CD14-positive monocyte (primary cell): ENCODE results near the gene CTTN. TPM values are rescaled to one million over a fixed set of nuclear protein-coding genes. Genes with fewer than 3 reads are reported as not detected.
A peak's percentile ranks its signal among the peaks of the same experiment; 100 is the strongest.

Experiments
- DNase-seq, 3 donors: peaks; one replicate each; pipeline ENCODE4 v3.0.0-alpha.2; 2011 to 2022
- H2AFZ ChIP-seq: 2 replicates; pipeline ENCODE4 v1.6.0; 2012; ENCODE audit warnings: mild to moderate bottlenecking, low read depth, low read length, inconsistent platforms; ENCODE audit not compliant: insufficient read depth, poor library complexity, severe bottlenecking
- H3K27ac ChIP-seq, 2 donors: 1 replicate in 1 of 2; 2 replicates in 1 of 2; pipeline ENCODE4 v1.5.1; 2012 to 2013; ENCODE audit warnings: low read length in 2 of 2, control low read depth in 1 of 2, inconsistent platforms in 1 of 2, low read depth in 1 of 2, mild to moderate bottlenecking in 1 of 2
- H3K27me3 ChIP-seq, 2 donors: one replicate each; pipeline versions ENCODE4 v1.6.0 to v1.6.1; 2011 to 2013; ENCODE audit warnings: low read length in 2 of 2; ENCODE audit not compliant: control insufficient read depth in 2 of 2, insufficient read depth in 2 of 2
- H3K36me3 ChIP-seq, 2 donors: replicated peaks in 1 of 2; 1 replicate in 1 of 2; 2 replicates in 1 of 2; pipeline versions ENCODE4 v1.5.1 to v1.6.1; 2012 to 2013; ENCODE audit warnings: low read length in 2 of 2, control low read depth in 1 of 2, inconsistent platforms in 1 of 2, mild to moderate bottlenecking in 1 of 2; ENCODE audit not compliant: insufficient read depth in 2 of 2, control insufficient read depth in 1 of 2
- H3K4me1 ChIP-seq, 2 donors: 1 replicate in 1 of 2; 2 replicates in 1 of 2; pipeline versions ENCODE4 v1.5.1 to v1.6.1; 2012 to 2013; ENCODE audit warnings: low read length in 2 of 2, control low read depth in 1 of 2, inconsistent platforms in 1 of 2, mild to moderate bottlenecking in 1 of 2, moderate library complexity in 1 of 2; ENCODE audit not compliant: insufficient read depth in 2 of 2, control insufficient read depth in 1 of 2
- H3K4me2 ChIP-seq: replicated peaks from 2 replicates; pipeline ENCODE3; 2012; ENCODE audit warnings: low read length, moderate library complexity, mild to moderate bottlenecking; ENCODE audit not compliant: poor library complexity, severe bottlenecking; ENCODE audit errors: extremely low read depth
- H3K4me3 ChIP-seq, 3 experiments: fragments of 200-600 bp in 1 of 3; sonication (generic) in 1 of 3; replicated peaks in 1 of 3; 1 replicate in 2 of 3; 2 replicates in 1 of 3; pipeline ENCODE4 v1.5.1; 2011 to 2013; ENCODE audit warnings: low read length in 3 of 3, mild to moderate bottlenecking in 3 of 3, control low read depth in 2 of 3, low read depth in 2 of 3, inconsistent platforms in 1 of 3, moderate library complexity in 1 of 3
- H3K79me2 ChIP-seq: 2 replicates; pipeline ENCODE4 v1.6.0; 2012; ENCODE audit warnings: mild to moderate bottlenecking, control low read depth, inconsistent platforms, low read length, moderate library complexity; ENCODE audit not compliant: insufficient read depth
- H3K9ac ChIP-seq: 2 replicates; pipeline ENCODE4 v1.6.0; 2017; ENCODE audit warnings: low read length, mild to moderate bottlenecking; ENCODE audit not compliant: insufficient read depth, poor library complexity, severe bottlenecking
- H3K9me3 ChIP-seq, 2 donors: replicated peaks in 1 of 2; 1 replicate in 1 of 2; 2 replicates in 1 of 2; pipeline versions ENCODE4 v1.5.1 to v1.6.1; 2012 to 2013; ENCODE audit warnings: low read length in 2 of 2, control low read depth in 1 of 2; ENCODE audit not compliant: control insufficient read depth in 1 of 2, insufficient read depth in 1 of 2
- H4K20me1 ChIP-seq: 2 replicates; pipeline ENCODE4 v1.6.0; 2012; ENCODE audit warnings: mild to moderate bottlenecking, low read length, control low read depth, moderate library complexity; ENCODE audit not compliant: insufficient read depth
- H3K27ac Mint-ChIP-seq, 7 donors: one replicate each; pipeline ENCODE4 v1.8.0; 2020; ENCODE audit warnings: mild to moderate bottlenecking in 7 of 7, mixed read lengths in 7 of 7, moderate library complexity in 6 of 7, inconsistent platforms in 2 of 7
- H3K27me3 Mint-ChIP-seq, 3 donors: one replicate each; pipeline ENCODE4 v1.8.0; 2021 to 2022; ENCODE audit warnings: low read depth in 3 of 3, mild to moderate bottlenecking in 3 of 3, mixed read lengths in 3 of 3, moderate library complexity in 3 of 3, inconsistent platforms in 1 of 3
- H3K36me3 Mint-ChIP-seq, 2 donors: one replicate each; pipeline ENCODE4 v1.8.0; 2020; ENCODE audit warnings: mixed read lengths in 2 of 2, inconsistent platforms in 1 of 2, mild to moderate bottlenecking in 1 of 2
- H3K4me1 Mint-ChIP-seq: one replicate; pipeline ENCODE4 v1.8.0; 2020; ENCODE audit warnings: mild to moderate bottlenecking, mixed read lengths
- H3K4me3 Mint-ChIP-seq, 2 donors: one replicate each; pipeline ENCODE4 v1.8.0; 2020; ENCODE audit warnings: mild to moderate bottlenecking in 2 of 2, mixed read lengths in 2 of 2, moderate library complexity in 1 of 2
- H3K9me3 Mint-ChIP-seq, 7 donors: one replicate each; pipeline ENCODE4 v1.8.0; 2020 to 2022; ENCODE audit warnings: mixed read lengths in 7 of 7, mild to moderate bottlenecking in 6 of 7, moderate library complexity in 6 of 7, inconsistent platforms in 2 of 7
- CTCF ChIP-seq: fragments of 200-600 bp; IDR thresholded peaks from one replicate; pipeline ENCODE4 v1.8.0; 2022; ENCODE audit warnings: antibody characterized with exemption, mild to moderate bottlenecking
- WGBS: methylation state at CpG from one replicate; pipeline ENCODE4 v1.1.5; 2013; ENCODE audit warnings: missing lambda C conversion rate; ENCODE audit not compliant: insufficient coverage; 5-methylcytosine and 5-hydroxymethylcytosine counted together
- intact Hi-C, 2 donors: fragments of 100-400 bp; cut with micrococcal nuclease; formaldehyde crosslinking; loops; one replicate each; pipeline versions ENCODE4 v1.15.0 to v1.15.1; 2023
- polyA plus RNA-seq, 3 donors: library from polyadenylated mRNA; depleted of rRNA in 1 of 3; unstranded in 2 of 3; stranded (reverse) in 1 of 3; fragments of 300-500 nt in 2 of 3; fragments of >200 nt in 1 of 3; fragmentation: Illumina TruSeq in 2 of 3; gene quantifications; 1 replicate in 2 of 3; 2 replicates in 1 of 3; pipeline ENCODE4 v1.2.3, GENCODE V29; 2012 to 2021

The CTTN gene
- polyA plus RNA-seq, 3 donors = 0.05 to 0.11 TPM; not detected in 1

- peaks cover 0 to 5% (median 0%) of the 10 kb centered on the region in 7 donors for H3K9me3 Mint-ChIP-seq
- H3K27ac Mint-ChIP-seq = no peak overlapping the region
- TF ChIP-seq CTCF = no peak
- Histone ChIP-seq H2AFZ (no peak overlapping the region), H3K27me3 (peaks cover 0 to 80% of the 10 kb centered on the region in 2 donors), H3K9ac (no peak overlapping the region), H3K4me3 (no peak overlapping the region), H3K27ac (no peak overlapping the region), H3K36me3 (no peaks in the 10 kb centered on the region), H4K20me1 (no peaks in the 10 kb centered on the region), H3K79me2 (no peaks in the 10 kb centered on the region), H3K4me2 (no peak overlapping the region), H3K4me1 (no peaks in the 10 kb centered on the region), H3K9me3 (no peaks in the 10 kb centered on the region)
- H3K4me1 Mint-ChIP-seq = no peaks in the 10 kb centered on the region
- peak overlapping the region in 1 of 2 donors; percentile 59 for H3K4me3 Mint-ChIP-seq
- no peak for DNase-seq
- H3K27me3 Mint-ChIP-seq = peaks cover 58 to 92% (median 86%) of the 10 kb centered on the region in 3 donors
- intact Hi-C loops = no loop called here
- no peaks in the 10 kb centered on the region for H3K36me3 Mint-ChIP-seq
- 45% methylated on average over 9 of the region's 16 CpGs for WGBS
Measured at GRCh38 chr11:70432065-70432464, 33.7 kb downstream of the CTTN start.

- intact Hi-C loops = no loop called here
- no peaks in the 10 kb centered on the region for H3K9me3 ChIP-seq
- H3K4me2 ChIP-seq = no peak overlapping the region
- no peak for TF ChIP-seq CTCF
- no peak for DNase-seq
- peaks cover 0 to 80% of the 10 kb centered on the region in 2 donors for H3K27me3 ChIP-seq
- H3K27ac ChIP-seq = no peak overlapping the region
- Mint-ChIP-seq H3K9me3 (peaks cover 0 to 5% (median 0%) of the 10 kb centered on the region in 7 donors), H3K36me3 (no peaks in the 10 kb centered on the region), H3K4me1 (no peaks in the 10 kb centered on the region), H3K27me3 (peaks cover 60 to 92% (median 83%) of the 10 kb centered on the region in 3 donors), H3K27ac (no peak overlapping the region), H3K4me3 (peak overlapping the region in 1 of 2 donors; percentile 51)
- no peaks in the 10 kb centered on the region for H4K20me1 ChIP-seq
- no peaks in the 10 kb centered on the region for H3K4me1 ChIP-seq
- H3K4me3 ChIP-seq = no peak overlapping the region
- H3K79me2 ChIP-seq = no peaks in the 10 kb centered on the region
- no peak overlapping the region for H3K9ac ChIP-seq
- H3K36me3 ChIP-seq = no peaks in the 10 kb centered on the region
- no peak overlapping the region for H2AFZ ChIP-seq
- WGBS = 82% methylated on average over 12 of the region's 15 CpGs
Measured at GRCh38 chr11:70432580-70432979, 34.3 kb downstream of the CTTN start.
